A549 (cell line): ENCODE results near the gene TM7SF2.

Experiments used
- E2F6 ChIP-seq: IDR thresholded peaks from 2 replicates; pipeline ENCODE4 v1.6.1; 2012; ENCODE audit warnings: low read depth, borderline replicate concordance
- TF ChIP-seq, protein P1 (sequence below): IDR thresholded peaks from 2 replicates; pipeline ENCODE4 v1.6.1; 2012
- TF ChIP-seq, protein P2 (sequence below): fragments of >200 bp; sonication (Bioruptor Twin); formaldehyde crosslinking; IDR thresholded peaks from 3 replicates; pipeline ENCODE4 v1.5.1; 2016

DNA sequence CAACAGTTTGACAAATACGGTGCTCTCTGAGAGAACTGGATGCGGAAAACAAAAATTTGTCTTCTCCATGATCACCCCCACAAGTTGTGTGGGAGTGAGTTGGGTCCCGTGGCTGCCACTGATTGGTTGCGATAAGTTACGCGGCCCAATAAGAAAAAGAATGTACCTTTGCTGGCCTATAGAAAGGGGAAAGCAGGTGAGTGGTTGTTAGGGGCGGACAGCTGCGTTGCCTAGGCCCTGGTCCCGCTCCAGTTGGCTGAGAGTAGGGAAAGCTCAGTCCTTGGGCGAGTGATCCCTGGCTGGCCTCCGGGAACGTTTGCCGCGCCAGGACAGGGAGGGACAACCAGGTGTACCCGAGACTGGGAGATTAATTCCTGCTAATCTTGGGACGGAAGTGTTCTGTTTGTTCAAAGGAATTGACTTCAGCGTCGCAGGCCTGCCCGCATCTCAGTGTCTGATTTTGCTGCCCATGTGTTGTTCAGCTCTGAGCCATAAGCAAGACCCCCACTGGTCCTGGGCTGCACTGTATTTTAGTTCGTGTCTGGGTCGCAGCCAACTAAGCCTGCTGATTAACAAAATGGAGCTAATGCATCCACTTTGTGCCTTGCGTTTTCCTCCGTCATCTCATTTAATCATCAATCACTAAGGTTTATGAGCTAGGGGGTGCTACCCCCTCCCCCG, 23.4 kb downstream of the TM7SF2 start:
- TF ChIP-seq, protein P1, sequence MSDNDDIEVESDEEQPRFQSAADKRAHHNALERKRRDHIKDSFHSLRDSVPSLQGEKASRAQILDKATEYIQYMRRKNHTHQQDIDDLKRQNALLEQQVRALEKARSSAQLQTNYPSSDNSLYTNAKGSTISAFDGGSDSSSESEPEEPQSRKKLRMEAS, result no peak; the same call in 1 of the 2 replicates
- no peak; the same call in 1 of the 2 replicates for TF ChIP-seq E2F6
- TF ChIP-seq, protein P2, sequence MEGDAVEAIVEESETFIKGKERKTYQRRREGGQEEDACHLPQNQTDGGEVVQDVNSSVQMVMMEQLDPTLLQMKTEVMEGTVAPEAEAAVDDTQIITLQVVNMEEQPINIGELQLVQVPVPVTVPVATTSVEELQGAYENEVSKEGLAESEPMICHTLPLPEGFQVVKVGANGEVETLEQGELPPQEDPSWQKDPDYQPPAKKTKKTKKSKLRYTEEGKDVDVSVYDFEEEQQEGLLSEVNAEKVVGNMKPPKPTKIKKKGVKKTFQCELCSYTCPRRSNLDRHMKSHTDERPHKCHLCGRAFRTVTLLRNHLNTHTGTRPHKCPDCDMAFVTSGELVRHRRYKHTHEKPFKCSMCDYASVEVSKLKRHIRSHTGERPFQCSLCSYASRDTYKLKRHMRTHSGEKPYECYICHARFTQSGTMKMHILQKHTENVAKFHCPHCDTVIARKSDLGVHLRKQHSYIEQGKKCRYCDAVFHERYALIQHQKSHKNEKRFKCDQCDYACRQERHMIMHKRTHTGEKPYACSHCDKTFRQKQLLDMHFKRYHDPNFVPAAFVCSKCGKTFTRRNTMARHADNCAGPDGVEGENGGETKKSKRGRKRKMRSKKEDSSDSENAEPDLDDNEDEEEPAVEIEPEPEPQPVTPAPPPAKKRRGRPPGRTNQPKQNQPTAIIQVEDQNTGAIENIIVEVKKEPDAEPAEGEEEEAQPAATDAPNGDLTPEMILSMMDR, result no peak
